GM10266 (cell line): Measurements from ENCODE around the gene PIGC.

Experiments
- DNase-seq: peaks from one replicate; pipeline ENCODE4 v3.0.0; 2012; ENCODE audit errors: extremely low spot score
- TF ChIP-seq, protein P1 (sequence below): IDR thresholded peaks from 2 replicates; pipeline ENCODE4 v1.5.1; 2012; ENCODE audit warnings: mild to moderate bottlenecking, low read depth; ENCODE audit not compliant: control insufficient read depth, insufficient read depth; ENCODE audit errors: missing control alignments

Gene PIGC

GRCh38 chr1:172421974-172422604 lies 21.8 kb downstream of the PIGC start:
- TF ChIP-seq, protein P1, sequence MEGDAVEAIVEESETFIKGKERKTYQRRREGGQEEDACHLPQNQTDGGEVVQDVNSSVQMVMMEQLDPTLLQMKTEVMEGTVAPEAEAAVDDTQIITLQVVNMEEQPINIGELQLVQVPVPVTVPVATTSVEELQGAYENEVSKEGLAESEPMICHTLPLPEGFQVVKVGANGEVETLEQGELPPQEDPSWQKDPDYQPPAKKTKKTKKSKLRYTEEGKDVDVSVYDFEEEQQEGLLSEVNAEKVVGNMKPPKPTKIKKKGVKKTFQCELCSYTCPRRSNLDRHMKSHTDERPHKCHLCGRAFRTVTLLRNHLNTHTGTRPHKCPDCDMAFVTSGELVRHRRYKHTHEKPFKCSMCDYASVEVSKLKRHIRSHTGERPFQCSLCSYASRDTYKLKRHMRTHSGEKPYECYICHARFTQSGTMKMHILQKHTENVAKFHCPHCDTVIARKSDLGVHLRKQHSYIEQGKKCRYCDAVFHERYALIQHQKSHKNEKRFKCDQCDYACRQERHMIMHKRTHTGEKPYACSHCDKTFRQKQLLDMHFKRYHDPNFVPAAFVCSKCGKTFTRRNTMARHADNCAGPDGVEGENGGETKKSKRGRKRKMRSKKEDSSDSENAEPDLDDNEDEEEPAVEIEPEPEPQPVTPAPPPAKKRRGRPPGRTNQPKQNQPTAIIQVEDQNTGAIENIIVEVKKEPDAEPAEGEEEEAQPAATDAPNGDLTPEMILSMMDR = no peak
- DNase-seq = no peak

GRCh38 chr1:172420385-172420784 lies 23.5 kb downstream of the PIGC start, which contains the start of gene C1orf105:
Gene C1orf105 (plus strand): TSS chr1:172420685. CDS start chr1:172420886, 201 bp downstream.
- TF ChIP-seq, protein P1 = no peak
- no peak for DNase-seq

DNA sequence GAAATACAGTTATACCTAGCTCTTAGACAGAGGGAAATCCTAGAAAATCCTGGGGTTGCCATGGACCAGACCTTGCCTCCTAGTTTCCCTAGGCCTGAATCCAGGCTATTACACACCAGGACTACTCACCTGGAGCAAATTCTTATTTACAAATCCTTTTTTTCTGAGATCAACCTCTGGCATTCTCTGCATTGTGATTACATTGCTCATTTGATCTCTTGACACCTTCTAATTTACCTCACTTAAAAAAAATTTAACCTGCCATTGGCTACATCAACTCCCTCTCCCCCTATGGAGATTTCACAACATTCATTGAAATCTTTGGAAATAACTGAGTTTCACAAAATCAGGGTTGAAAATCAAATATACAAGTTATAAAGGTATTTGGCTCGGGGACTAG lies 26.3 kb downstream of the PIGC start:
- no peak for DNase-seq
- TF ChIP-seq, protein P1 = no peak

DNA sequence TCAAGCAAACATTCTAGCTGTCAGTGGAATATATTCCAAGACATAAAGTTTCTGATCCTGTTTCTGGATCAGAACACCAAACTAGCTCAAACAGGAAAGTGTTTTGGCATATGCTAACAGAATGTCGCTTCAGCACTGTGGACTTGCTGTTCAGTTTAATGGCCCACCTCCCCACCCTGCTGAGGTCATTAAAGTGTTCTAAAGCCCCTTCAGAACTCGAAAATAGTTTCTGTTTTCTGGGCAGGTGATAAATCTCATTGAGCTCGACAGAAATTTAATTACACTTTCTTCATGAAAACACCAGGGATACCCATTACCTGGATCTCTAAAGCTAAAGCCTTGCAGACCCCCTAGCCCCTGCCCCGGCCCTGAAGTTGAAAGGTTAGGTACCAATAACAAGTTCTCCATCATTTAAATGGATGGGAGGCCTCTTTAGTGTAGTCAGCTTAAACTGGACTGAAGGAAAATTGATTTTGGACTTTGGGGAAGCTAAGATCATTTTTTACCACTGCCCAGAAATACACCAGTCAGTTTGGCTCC lies 27.3 kb downstream of the PIGC start:
- TF ChIP-seq, protein P1 = no peak
- DNase-seq = no peak

DNA sequence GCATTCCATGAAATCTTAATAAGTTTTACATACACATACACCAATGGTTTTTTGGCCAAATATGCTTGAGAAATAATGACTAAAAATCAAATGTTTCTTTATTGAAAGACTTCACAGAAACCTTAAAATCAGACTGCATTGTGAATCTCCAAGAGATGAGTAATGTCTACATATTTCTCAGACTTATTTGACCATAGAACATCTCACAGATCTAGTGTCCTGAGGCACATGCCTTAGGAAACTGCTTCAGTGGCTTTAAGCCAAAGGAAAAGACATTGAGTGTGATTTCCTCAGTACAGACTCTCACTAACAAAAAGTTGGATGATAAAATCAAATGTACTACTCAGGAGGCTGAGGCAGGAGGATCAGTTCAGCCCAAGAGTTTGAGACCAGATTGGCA lies 29.5 kb downstream of the PIGC start:
- TF ChIP-seq, protein P1 = no peak
- DNase-seq = no peak

DNA sequence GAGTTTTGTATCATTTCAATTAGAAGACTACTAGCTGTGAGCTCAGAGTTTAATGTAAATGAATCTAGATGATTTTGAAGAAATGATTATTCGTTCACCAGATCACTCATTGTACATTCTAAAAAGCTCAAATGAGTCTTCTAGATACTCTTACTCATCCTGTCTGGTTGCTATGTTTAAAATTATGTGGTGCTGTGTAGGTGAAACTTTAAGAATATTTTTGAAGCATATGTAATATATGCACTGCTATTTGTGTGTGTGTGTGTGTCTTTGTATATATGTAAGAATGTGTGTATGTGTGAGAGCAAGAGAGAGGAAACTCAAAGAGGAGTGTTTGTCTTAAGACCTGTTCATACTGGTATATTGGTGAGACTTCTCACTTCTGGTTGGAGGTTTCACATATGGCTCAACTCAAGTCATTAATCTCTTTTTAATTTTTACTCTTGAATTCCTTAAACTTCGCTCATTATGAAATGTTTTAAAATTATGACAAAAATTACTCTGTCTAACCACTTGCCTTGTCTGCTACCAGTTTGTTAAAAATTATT lies 32.0 kb downstream of the PIGC start:
- TF ChIP-seq, protein P1 = no peak
- no peak for DNase-seq

GRCh38 chr1:172410027-172410426 lies 33.8 kb downstream of the PIGC start:
- TF ChIP-seq, protein P1 = no peak
- DNase-seq = no peak
